ENCODE data around the gene SNX6. TPM values are rescaled to one million over a fixed set of nuclear protein-coding genes. Genes with fewer than 3 reads are reported as not detected.
"Not testable (repeated sequence)": the region's sequence is repeated elsewhere in the genome, so short reads cannot be mapped to it uniquely, and the experiment has no call there.

SNX6 gene
- total and polyA plus RNA-seq, 2 donors (not counting 3 experiments of a cell fraction or from before 2014, with no cell fraction given), result 95.1 to 120 TPM

DNA sequence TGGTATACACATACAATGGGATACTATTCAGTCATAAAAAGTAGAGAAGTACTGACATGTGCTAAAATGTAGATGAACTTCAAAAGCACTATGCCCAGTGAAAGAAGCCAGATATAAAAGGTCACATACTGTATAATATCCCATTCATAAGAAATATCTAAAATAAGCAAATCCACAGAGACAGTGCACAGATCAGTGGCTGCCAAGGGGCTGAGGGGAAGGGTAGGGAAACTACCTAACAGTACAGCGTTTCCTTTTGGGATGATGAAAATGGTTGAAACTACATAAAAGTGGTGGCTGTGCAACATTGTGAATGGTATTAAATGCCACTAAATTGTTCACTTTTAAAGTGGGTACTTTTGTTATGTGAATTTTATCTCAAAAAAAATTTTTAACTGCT lies 102.4 kb downstream of the SNX6 start:
- dilution Hi-C loops (cut with MboI; ENCODE audit: extremely low pct_ligation_motif_present, low sequenced_read_pairs) (no loop called here), intact Hi-C loops (cut with micrococcal nuclease) (no loop called here)
- BruUV-seq (replicated peaks), result no TSS peak
- H3K4me1 ChIP-seq (ENCODE audit: control insufficient read depth, extremely low read depth, insufficient read depth, low read length), result no peaks in the 10 kb centered on the region
- H3K27ac ChIP-seq (ENCODE audit: insufficient read depth, low read depth, low read length), result no peak overlapping the region
- no peak overlapping the region for H3K4me3 ChIP-seq (replicated peaks in 1 of 3; ENCODE audit: insufficient read depth in 1 of 3, low read depth in 1 of 3, low read length in 3 of 3)
- ChIA-PET POLR2A (no interaction called here), CTCF (interaction anchor here (0.7 kb wide), 2 partner anchors 9 to 12 kb away, joined by 3 read pairs; no protein-coding TSS in a partner anchor)
- no peaks in the 10 kb centered on the region for H3K9me3 ChIP-seq (replicated peaks; ENCODE audit: control insufficient read depth, insufficient read depth, low read length)
- H3K79me2 ChIP-seq (ENCODE audit: control insufficient read depth, insufficient read depth, low read length), result no peaks in the 10 kb centered on the region
- DNase-seq (ENCODE audit: low read depth, low spot score) (no peak), FAIRE-seq (no peak)
- no peak overlapping the region for H3K4me2 ChIP-seq (ENCODE audit: insufficient read depth, low read length)
- no peaks in the 10 kb centered on the region for H3K9me1 ChIP-seq (replicated peaks; ENCODE audit: control insufficient read depth, extremely low read depth, insufficient read depth, low read length)
- H3K27me3 ChIP-seq (ENCODE audit: control insufficient read depth in 2 of 2, insufficient read depth in 2 of 2, low read length in 2 of 2), result no peaks in the 10 kb centered on the region
- H2AFZ ChIP-seq (ENCODE audit: low read depth, low read length), result no peak overlapping the region
- peaks cover 4 to 9% of the 10 kb centered on the region in 2 experiments for H3K36me3 ChIP-seq (ENCODE audit: control insufficient read depth in 2 of 2, extremely low read depth in 1 of 2, insufficient read depth in 2 of 2, low read length in 2 of 2)
- H4K20me1 ChIP-seq (replicated peaks; ENCODE audit: control insufficient read depth, extremely low read depth, insufficient read depth, low read length), result no peaks in the 10 kb centered on the region
- H3K9ac ChIP-seq (replicated peaks; ENCODE audit: extremely low read depth, insufficient read depth, low read length), result no peak overlapping the region
- no peak for TF ChIP-seq EZH2 (IDR thresholded peaks at IDR 0.05; ENCODE audit: borderline replicate concordance, low read depth, low read length, severe bottlenecking)
- TF ChIP-seq GATA2 (IDR thresholded peaks at IDR 0.05; ENCODE audit: insufficient read depth, insufficient read length, low read depth, low read length), result no peak
- TF ChIP-seq FOS (IDR thresholded peaks at IDR 0.05; ENCODE audit: borderline replicate concordance, insufficient read depth, low read length), result no peak
- TF ChIP-seq POLR2AphosphoS5 (IDR thresholded peaks at IDR 0.05; ENCODE audit: insufficient read depth, low read depth, low read length), result no peak
- TF ChIP-seq, protein P1, sequence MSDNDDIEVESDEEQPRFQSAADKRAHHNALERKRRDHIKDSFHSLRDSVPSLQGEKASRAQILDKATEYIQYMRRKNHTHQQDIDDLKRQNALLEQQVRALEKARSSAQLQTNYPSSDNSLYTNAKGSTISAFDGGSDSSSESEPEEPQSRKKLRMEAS (IDR thresholded peaks at IDR 0.05; ENCODE audit: insufficient read depth, insufficient read length), result no peak
- TF ChIP-seq POLR2A (IDR thresholded peaks at IDR 0.05; ENCODE audit: low read depth, low read length), result no peak
- TF ChIP-seq, protein P2, sequence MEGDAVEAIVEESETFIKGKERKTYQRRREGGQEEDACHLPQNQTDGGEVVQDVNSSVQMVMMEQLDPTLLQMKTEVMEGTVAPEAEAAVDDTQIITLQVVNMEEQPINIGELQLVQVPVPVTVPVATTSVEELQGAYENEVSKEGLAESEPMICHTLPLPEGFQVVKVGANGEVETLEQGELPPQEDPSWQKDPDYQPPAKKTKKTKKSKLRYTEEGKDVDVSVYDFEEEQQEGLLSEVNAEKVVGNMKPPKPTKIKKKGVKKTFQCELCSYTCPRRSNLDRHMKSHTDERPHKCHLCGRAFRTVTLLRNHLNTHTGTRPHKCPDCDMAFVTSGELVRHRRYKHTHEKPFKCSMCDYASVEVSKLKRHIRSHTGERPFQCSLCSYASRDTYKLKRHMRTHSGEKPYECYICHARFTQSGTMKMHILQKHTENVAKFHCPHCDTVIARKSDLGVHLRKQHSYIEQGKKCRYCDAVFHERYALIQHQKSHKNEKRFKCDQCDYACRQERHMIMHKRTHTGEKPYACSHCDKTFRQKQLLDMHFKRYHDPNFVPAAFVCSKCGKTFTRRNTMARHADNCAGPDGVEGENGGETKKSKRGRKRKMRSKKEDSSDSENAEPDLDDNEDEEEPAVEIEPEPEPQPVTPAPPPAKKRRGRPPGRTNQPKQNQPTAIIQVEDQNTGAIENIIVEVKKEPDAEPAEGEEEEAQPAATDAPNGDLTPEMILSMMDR (IDR thresholded peaks at IDR 0.05; ENCODE audit: extremely low read depth in 1 of 2, insufficient read depth in 1 of 2, low read depth in 1 of 2, low read length in 2 of 2), result no peak
- TF ChIP-seq MYC (IDR thresholded peaks at IDR 0.05; ENCODE audit: low read depth, low read length), result no peak
- TF ChIP-seq JUN (IDR thresholded peaks at IDR 0.05; ENCODE audit: borderline replicate concordance, insufficient read depth, insufficient read length, low read depth), result no peak

DNA sequence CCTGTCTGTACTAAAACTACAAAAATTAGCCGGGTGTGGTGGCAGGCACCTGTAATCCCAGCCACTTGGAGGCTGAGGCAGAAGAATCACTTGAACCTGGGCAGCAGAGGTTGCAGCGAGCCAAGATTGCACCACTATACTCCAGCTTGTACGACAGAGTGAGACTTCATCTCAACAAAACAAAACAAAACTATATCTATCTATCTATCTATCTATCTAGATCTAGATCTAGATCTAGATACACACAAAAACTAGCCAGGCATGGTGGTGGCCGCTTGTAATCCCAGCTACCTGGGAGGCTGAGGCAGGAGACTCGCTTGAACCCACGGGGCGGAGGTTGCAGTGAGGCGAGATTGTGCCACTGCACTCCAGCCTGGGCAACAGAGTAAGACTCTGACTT lies 105.7 kb downstream of the SNX6 start:
- dilution Hi-C loops (cut with MboI; ENCODE audit: extremely low pct_ligation_motif_present, low sequenced_read_pairs); CTCF ChIA-PET; intact Hi-C loops (cut with micrococcal nuclease); FAIRE-seq; H3K27ac ChIP-seq (ENCODE audit: insufficient read depth, low read depth, low read length); BruUV-seq (replicated peaks); H3K9ac ChIP-seq (replicated peaks; ENCODE audit: extremely low read depth, insufficient read depth, low read length); H2AFZ ChIP-seq (ENCODE audit: low read depth, low read length); H4K20me1 ChIP-seq (replicated peaks; ENCODE audit: control insufficient read depth, extremely low read depth, insufficient read depth, low read length); POLR2A ChIA-PET; H3K4me2 ChIP-seq (ENCODE audit: insufficient read depth, low read length); H3K9me1 ChIP-seq (replicated peaks; ENCODE audit: control insufficient read depth, extremely low read depth, insufficient read depth, low read length); H3K4me1 ChIP-seq (ENCODE audit: control insufficient read depth, extremely low read depth, insufficient read depth, low read length); DNase-seq (ENCODE audit: low read depth, low spot score); H3K79me2 ChIP-seq (ENCODE audit: control insufficient read depth, insufficient read depth, low read length); H3K9me3 ChIP-seq (replicated peaks; ENCODE audit: control insufficient read depth, insufficient read depth, low read length); H3K27me3 ChIP-seq (ENCODE audit: control insufficient read depth in 2 of 2, insufficient read depth in 2 of 2, low read length in 2 of 2); H3K4me3 ChIP-seq (replicated peaks in 1 of 3; ENCODE audit: insufficient read depth in 1 of 3, low read depth in 1 of 3, low read length in 3 of 3): not testable (repeated sequence)
- H3K36me3 ChIP-seq (ENCODE audit: control insufficient read depth in 2 of 2, extremely low read depth in 1 of 2, insufficient read depth in 2 of 2, low read length in 2 of 2), result peaks cover 6 to 11% of the 10 kb centered on the region in 2 experiments

Data from endothelial cell of umbilical vein (primary cell).